Sigmoid colon (tissue), 4 donors: ENCODE results near the gene IRF2.

Experiments
- CTCF ChIP-seq, 4 experiments: fragments of 450-650 bp in 3 of 4; fragments of 200-600 bp in 1 of 4; IDR thresholded peaks; one replicate each; pipeline ENCODE4 v1.5.1; 2016 to 2019; ENCODE audit warnings: antibody characterized with exemption in 4 of 4, mild to moderate bottlenecking in 3 of 4, moderate library complexity in 2 of 4
- EP300 ChIP-seq, 4 donors: sonication (generic); formaldehyde crosslinking; IDR thresholded peaks; one replicate each; pipeline ENCODE4 v1.6.1; 2017; ENCODE audit warnings: antibody characterized with exemption in 4 of 4
- POLR2A ChIP-seq, 2 donors: fragments of 450-650 bp; IDR thresholded peaks; one replicate each; pipeline ENCODE4 v1.6.1; 2016; ENCODE audit warnings: antibody characterized with exemption in 2 of 2, mild to moderate bottlenecking in 2 of 2, moderate library complexity in 2 of 2
- POLR2AphosphoS5 ChIP-seq, 4 donors: sonication (generic); formaldehyde crosslinking; IDR thresholded peaks; one replicate each; pipeline ENCODE4 v1.6.1; 2017; ENCODE audit warnings: antibody characterized with exemption in 4 of 4

- TF ChIP-seq CTCF (IDR thresholded peaks at IDR 0.05) (no peak), POLR2AphosphoS5 (IDR thresholded peaks at IDR 0.05) (no peak), POLR2A (IDR thresholded peaks at IDR 0.05) (no peak), EP300 (IDR thresholded peaks at IDR 0.05) (no peak)
Measured at GRCh38 chr4:184427093-184427492, 47.3 kb downstream of the IRF2 start.
